GM12878 (cell line): ENCODE data around the gene RGS14. TPM values are rescaled to one million over a fixed set of nuclear protein-coding genes. Genes with fewer than 3 reads are reported as not detected.

ENCODE experiments used
- ATAC-seq: fragments of 200-7000 bp; cut with Tn5 transposase; 3 replicates; pipeline ENCODE4 v1.9.1; 2020; ENCODE audit warnings: mild to moderate bottlenecking, moderate library complexity
- BruUV-seq: library from RNA; stranded (reverse); fragments of 400-500 nt; replicated peaks from 2 replicates; lab custom pipeline; 2021; lab: Mats Ljungman, UMichigan
- CTCF ChIA-PET: fragments of 300-600 bp; sonication (Branson Sonifier 250); formaldehyde crosslinking; extraction: SDS; loops from one replicate; lab custom pipeline; 2021; ENCODE audit warnings: inconsistent platforms; lab: Yijun Ruan, JAX
- POLR2A ChIA-PET: fragments of 350-600 bp; formaldehyde crosslinking; extraction: SDS; loops from one replicate; lab custom pipeline; 2021; ENCODE audit warnings: inconsistent platforms; lab: Charles Lee
- RAD21 ChIA-PET: fragments of 300-600 bp; sonication (Branson Sonifier 250); formaldehyde crosslinking; loops from one replicate; lab custom pipeline; 2023; ENCODE audit warnings: antibody characterized with exemption; ENCODE audit not compliant: unreplicated experiment; lab: Charles Lee
- SMC1A ChIA-PET: fragments of 300-600 bp; sonication (Branson Sonifier 250); formaldehyde crosslinking; loops from one replicate; lab custom pipeline; 2023; ENCODE audit not compliant: unreplicated experiment, uncharacterized antibody; lab: Charles Lee
- DNase-seq: peaks from one replicate; pipeline ENCODE4 v3.0.0-alpha.2; 2011; ENCODE audit warnings: low read depth, low spot score
- FAIRE-seq: peaks from 3 replicates; lab custom pipeline; 2011; peaks lifted over from hg19 to GRCh38; lab: Jason Lieb, UNC
- H2AFZ ChIP-seq: 2 replicates; pipeline ENCODE4 v1.6.0; 2011; ENCODE audit warnings: low read depth, low read length, control low read depth; ENCODE audit not compliant: control insufficient read depth
- H3K27ac ChIP-seq: 2 replicates; pipeline ENCODE4 v1.5.1; 2011; ENCODE audit warnings: control low read depth; ENCODE audit not compliant: control insufficient read depth, insufficient read depth
- H3K27me3 ChIP-seq, 2 experiments: replicated peaks in 1 of 2; 2 replicates each; pipeline versions ENCODE4 v1.6.0 to v1.6.1; 2011; ENCODE audit warnings: low read length in 1 of 2; ENCODE audit not compliant: control insufficient read depth in 2 of 2, insufficient read depth in 2 of 2
- H3K36me3 ChIP-seq, 2 experiments: 2 replicates each; pipeline ENCODE4 v1.5.1; 2011; ENCODE audit warnings: low read length in 1 of 2; ENCODE audit not compliant: control insufficient read depth in 2 of 2, insufficient read depth in 2 of 2
- H3K4me1 ChIP-seq: 2 replicates; pipeline ENCODE4 v1.6.1; 2011; ENCODE audit warnings: mild to moderate bottlenecking, low read length, moderate library complexity, mixed read lengths; ENCODE audit not compliant: control insufficient read depth, insufficient read depth
- H3K4me2 ChIP-seq: 2 replicates; pipeline ENCODE4 v1.6.0; 2011; ENCODE audit warnings: control low read depth; ENCODE audit not compliant: control insufficient read depth, insufficient read depth
- H3K4me3 ChIP-seq: fragments of 200-600 bp; sonication (generic); 2 replicates; pipeline ENCODE4 v1.5.1; 2016
- H3K79me2 ChIP-seq: 2 replicates; pipeline ENCODE4 v1.6.0; 2011; ENCODE audit warnings: low read length; ENCODE audit not compliant: control insufficient read depth, insufficient read depth
- H3K9ac ChIP-seq: 2 replicates; pipeline ENCODE4 v1.8.0; 2011; ENCODE audit warnings: low read length, control low read depth, mixed read lengths; ENCODE audit not compliant: control insufficient read depth, insufficient read depth
- H3K9me3 ChIP-seq: replicated peaks from 3 replicates; pipeline ENCODE4 v1.5.1; 2011; ENCODE audit warnings: mild to moderate bottlenecking, low read length; ENCODE audit not compliant: control insufficient read depth, insufficient read depth
- H4K20me1 ChIP-seq: 2 replicates; pipeline ENCODE4 v1.6.0; 2011; ENCODE audit not compliant: control insufficient read depth, insufficient read depth
- CBFB ChIP-seq: IDR thresholded peaks from 2 replicates; pipeline ENCODE4 v1.6.1; 2016; ENCODE audit warnings: antibody characterized with exemption, low read depth
- IKZF2 ChIP-seq, 2 experiments: fragments of 450-650 bp; IDR thresholded peaks; 2 replicates each; pipeline ENCODE4 v1.6.1; 2017; ENCODE audit warnings: mild to moderate bottlenecking in 2 of 2, moderate library complexity in 2 of 2
- MEF2B ChIP-seq: fragments of 450-650 bp; IDR thresholded peaks from 2 replicates; pipeline ENCODE4 v1.6.1; 2018; ENCODE audit warnings: mild to moderate bottlenecking, moderate library complexity; ENCODE audit not compliant: partially characterized antibody, poor library complexity, severe bottlenecking
- MTA2 ChIP-seq: fragments of 450-650 bp; IDR thresholded peaks from 2 replicates; pipeline ENCODE4 v1.6.1; 2016; ENCODE audit warnings: low read depth, mild to moderate bottlenecking, moderate library complexity
- NBN ChIP-seq: fragments of 450-650 bp; IDR thresholded peaks from 2 replicates; pipeline ENCODE4 v1.6.1; 2016
- POU2F2 ChIP-seq: IDR thresholded peaks from 3 replicates; pipeline ENCODE4 v1.6.1; 2011; ENCODE audit warnings: low read depth, mild to moderate bottlenecking, low read length, borderline replicate concordance
- RELB ChIP-seq: fragments of 450-650 bp; IDR thresholded peaks from 2 replicates; pipeline ENCODE4 v1.6.1; 2017; ENCODE audit warnings: low read depth, mild to moderate bottlenecking, moderate library complexity
- SMC3 ChIP-seq: IDR thresholded peaks from 2 replicates; pipeline ENCODE4 v1.6.1; 2011; ENCODE audit warnings: low read length, improper control_type of control experiment, borderline replicate concordance
- SP1 ChIP-seq: IDR thresholded peaks from one replicate; pipeline ENCODE4 v1.6.1; 2011; ENCODE audit warnings: low read depth, low read length
- SPI1 ChIP-seq: IDR thresholded peaks from 2 replicates; pipeline ENCODE4 v1.6.1; 2011; ENCODE audit warnings: low read depth, mild to moderate bottlenecking, low read length, moderate library complexity, borderline replicate concordance; ENCODE audit not compliant: insufficient read depth
- STAT1 ChIP-seq: fragments of 450-650 bp; conservative IDR thresholded peaks from 2 replicates; pipeline ENCODE4 v1.6.1; 2014; ENCODE audit warnings: antibody characterized with exemption, mild to moderate bottlenecking
- USF1 ChIP-seq: IDR thresholded peaks from 2 replicates; pipeline ENCODE4 v1.6.1; 2011; ENCODE audit warnings: borderline replicate concordance, low read depth, mild to moderate bottlenecking, moderate library complexity, mixed read lengths, low read length; ENCODE audit not compliant: insufficient read depth; ENCODE audit errors: extremely low read length
- WGBS: methylation state at CpG from one replicate; pipeline ENCODE4 v1.1.6; 2016; ENCODE audit warnings: low lambda C conversion rate; ENCODE audit not compliant: insufficient replicate concordance, insufficient coverage; ENCODE audit errors: missing lambda C conversion rate; 5-methylcytosine and 5-hydroxymethylcytosine counted together
- in situ Hi-C: fragments of 300-500 bp; cut with MboI; formaldehyde crosslinking; loops from 9 replicates; pipeline ENCODE4 v1.14.3; 2018; ENCODE audit warnings: mixed read lengths
- intact Hi-C: fragments of 100-400 bp; cut with micrococcal nuclease; formaldehyde crosslinking; loops from one replicate; pipeline ENCODE4 v1.14.2; 2022; ENCODE audit not compliant: unreplicated experiment
- polyA plus RNA-seq, 11 experiments: library from polyadenylated mRNA; depleted of rRNA in 4 of 11; unstranded in 6 of 11; stranded (reverse) in 5 of 11; fragments of >200 nt; fragmentation: Nextera tagmentation in 4 of 11; fragmentation: Illumina TruSeq in 1 of 11; extraction: Ambion mirVana in 4 of 11; extraction: Trizol in 1 of 11; gene quantifications; 1 replicate in 1 of 11; 2 replicates in 10 of 11; pipeline versions ENCODE4 v1.2.1 to v1.2.3, GENCODE V29; 2011 to 2016; ENCODE audit warnings: inconsistent platforms in 2 of 11, missing spikeins in 2 of 11, low read depth in 1 of 11
- total RNA-seq, 4 experiments: library from RNA; depleted of rRNA in 3 of 4; stranded (reverse); fragments of >200 nt in 3 of 4; fragmentation: Illumina TruSeq in 1 of 4; extraction: Trizol in 1 of 4; gene quantifications; 2 replicates each; pipeline versions ENCODE4 v1.2.1 to v1.2.3, GENCODE V29; 2013 to 2021

RGS14 gene
- total and polyA plus RNA-seq, 10 of the 15 experiments (the other 5 are each of a cell fraction or from before 2014, with no cell fraction given): 0.19 to 88.7 (median 54.8) TPM

- H2AFZ ChIP-seq: no peak overlapping the region
- WGBS: 100% methylated on average over 1 of the region's 1 CpG
- ChIA-PET SMC1A (interaction anchor here (0.7 to 3.0 kb wide), 5 partner anchors 8 to 90 kb away, joined by 3 to 7 read pairs (median 5); no protein-coding TSS in a partner anchor), CTCF (interaction anchor here (0.6 to 7.2 kb wide), 6 partner anchors 10 to 145 kb away, joined by 3 to 46 read pairs (median 5); no protein-coding TSS in a partner anchor), POLR2A (interaction anchor here (0.5 to 2.3 kb wide), 4 partner anchors 9 to 783 kb away, joined by 3 to 13 read pairs (median 6); no protein-coding TSS in a partner anchor), RAD21 (interaction anchor here (0.6 to 1.0 kb wide), 2 partner anchors 9 to 15 kb away, joined by 6 read pairs; no protein-coding TSS in a partner anchor)
- H3K36me3 ChIP-seq: no peaks in the 10 kb centered on the region; a peak in 1 of 4 replicates
- H3K79me2 ChIP-seq: peaks cover 38% of the 10 kb centered on the region
- no peaks in the 10 kb centered on the region for H4K20me1 ChIP-seq
- H3K27me3 ChIP-seq: no peaks in the 10 kb centered on the region
- FAIRE-seq: no peak
- DNase-seq: no peak
- peaks cover 31% of the 10 kb centered on the region for H3K4me1 ChIP-seq
- intact Hi-C loops: no loop called here
- in situ Hi-C loops: no loop called here
- H3K4me3 ChIP-seq: no peak overlapping the region
- no peak overlapping the region for H3K9ac ChIP-seq
- H3K9me3 ChIP-seq: peaks cover 3% of the 10 kb centered on the region; the same call in 1 of the 3 replicates
- no peak overlapping the region for H3K4me2 ChIP-seq
- no TSS peak for BruUV-seq
- H3K27ac ChIP-seq: no peak overlapping the region
- TF ChIP-seq USF1 (no peak), NBN (no peak), RELB (no peak), SMC3 (no peak), SP1 (no peak), IKZF2 (IDR thresholded peaks at IDR 0.05) (no peak), MEF2B (no peak), POU2F2 (no peak), CBFB (no peak), STAT1 (no peak), SPI1 (no peak), MTA2 (no peak)
- no peak for ATAC-seq
Observed at GRCh38 chr5:177355162-177355867, 2.4 kb upstream of the RGS14 start.
